DOHH2 (cell line): Measurements from ENCODE around the gene BICRA.

Experiments used
- H3F3A ChIP-seq: fragments of 200-600 bp; sonication (generic), shearing (Covaris generic); 2 replicates; pipeline ENCODE4 v1.6.0; 2016; ENCODE audit warnings: antibody characterized with exemption, mild to moderate bottlenecking; ENCODE audit not compliant: control insufficient read depth, insufficient read depth
- H3K27ac ChIP-seq: fragments of 200-600 bp; sonication (generic); 2 replicates; pipeline ENCODE4 v1.5.1; 2014; ENCODE audit warnings: low read depth, mild to moderate bottlenecking, low read length, moderate library complexity
- H3K27me3 ChIP-seq: fragments of 200-600 bp; sonication (generic); 2 replicates; pipeline ENCODE4 v1.6.1; 2014; ENCODE audit warnings: mild to moderate bottlenecking, low read length, mixed read lengths; ENCODE audit not compliant: control insufficient read depth
- H3K36me3 ChIP-seq: fragments of 200-600 bp; sonication (generic); 2 replicates; pipeline ENCODE4 v1.6.1; 2014; ENCODE audit warnings: mild to moderate bottlenecking, low read length, moderate library complexity, mixed read lengths; ENCODE audit not compliant: control insufficient read depth
- H3K4me1 ChIP-seq: fragments of 200-600 bp; sonication (generic); 2 replicates; pipeline ENCODE4 v1.6.1; 2014; ENCODE audit warnings: mild to moderate bottlenecking, low read length, mixed read lengths; ENCODE audit not compliant: control insufficient read depth
- H3K4me2 ChIP-seq: fragments of 200-600 bp; sonication (generic); 2 replicates; pipeline ENCODE4 v1.6.0; 2014; ENCODE audit warnings: mild to moderate bottlenecking, low read length, moderate library complexity
- H3K4me3 ChIP-seq: fragments of 200-600 bp; sonication (generic); 2 replicates; pipeline ENCODE4 v1.5.1; 2014; ENCODE audit warnings: mild to moderate bottlenecking, low read length, mixed read lengths
- H3K79me2 ChIP-seq: fragments of 200-600 bp; sonication (generic); 2 replicates; pipeline ENCODE4 v1.6.1; 2014; ENCODE audit warnings: mild to moderate bottlenecking, low read length, mixed read lengths; ENCODE audit not compliant: control insufficient read depth
- H3K9me2 ChIP-seq: fragments of 200-600 bp; sonication (generic); replicated peaks from 2 replicates; pipeline ENCODE4 v1.6.1; 2014; ENCODE audit warnings: mild to moderate bottlenecking, low read length, mixed read lengths; ENCODE audit not compliant: control insufficient read depth
- H3K9me3 ChIP-seq: fragments of 200-600 bp; sonication (generic); 2 replicates; pipeline ENCODE4 v1.6.1; 2014; ENCODE audit warnings: antibody characterized with exemption, low read length, mixed read lengths; ENCODE audit not compliant: control insufficient read depth, insufficient read depth
- H4K20me1 ChIP-seq: fragments of 200-600 bp; sonication (generic); 2 replicates; pipeline ENCODE4 v1.6.0; 2014; ENCODE audit warnings: low read depth, mild to moderate bottlenecking, antibody characterized with exemption, low read length, moderate library complexity; ENCODE audit not compliant: control insufficient read depth, insufficient read depth
- EZH2phosphoT487 ChIP-seq: fragments of 200-600 bp; sonication (generic); IDR thresholded peaks from 2 replicates; pipeline ENCODE4 v1.6.1; 2017; ENCODE audit warnings: borderline replicate concordance, mild to moderate bottlenecking, antibody characterized with exemption, low read length, moderate library complexity, mixed read lengths
- TF ChIP-seq, protein P1 (sequence below): fragments of 200-600 bp; sonication (generic); IDR thresholded peaks from one replicate; pipeline ENCODE4 v1.5.1; 2014; ENCODE audit warnings: antibody characterized with exemption, mild to moderate bottlenecking, low read depth, low read length; ENCODE audit not compliant: poor library complexity, severe bottlenecking

Gene BICRA

DNA sequence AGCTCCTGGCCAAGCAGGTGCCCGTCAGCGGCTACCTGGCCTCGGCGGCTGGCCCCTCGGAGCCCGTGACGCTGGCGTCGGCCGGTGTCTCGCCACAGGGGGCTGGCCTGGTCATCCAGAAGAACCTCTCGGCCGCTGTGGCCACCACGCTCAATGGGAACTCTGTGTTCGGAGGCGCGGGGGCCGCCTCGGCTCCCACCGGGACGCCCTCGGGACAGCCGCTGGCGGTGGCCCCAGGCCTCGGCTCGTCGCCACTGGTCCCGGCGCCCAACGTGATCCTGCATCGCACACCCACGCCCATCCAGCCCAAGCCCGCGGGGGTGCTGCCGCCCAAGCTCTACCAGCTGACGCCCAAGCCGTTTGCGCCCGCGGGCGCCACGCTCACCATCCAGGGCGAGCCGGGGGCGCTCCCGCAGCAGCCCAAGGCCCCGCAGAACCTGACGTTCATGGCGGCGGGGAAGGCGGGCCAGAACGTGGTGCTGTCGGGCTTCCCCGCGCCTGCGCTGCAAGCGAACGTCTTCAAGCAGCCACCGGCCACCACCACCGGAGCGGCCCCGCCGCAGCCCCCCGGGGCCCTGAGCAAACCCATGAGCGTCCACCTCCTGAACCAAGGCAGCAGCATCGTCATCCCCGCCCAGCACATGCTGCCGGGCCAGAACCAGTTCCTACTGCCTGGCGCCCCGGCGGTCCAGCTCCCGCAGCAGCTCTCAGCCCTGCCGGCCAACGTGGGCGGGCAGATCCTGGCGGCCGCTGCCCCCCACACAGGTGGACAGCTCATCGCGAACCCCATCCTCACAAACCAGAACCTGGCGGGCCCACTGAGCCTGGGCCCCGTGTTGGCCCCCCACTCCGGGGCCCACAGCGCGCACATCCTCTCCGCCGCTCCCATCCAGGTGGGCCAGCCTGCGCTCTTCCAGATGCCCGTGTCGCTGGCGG lies 71.3 kb downstream of the BICRA start:
- Histone ChIP-seq H3K4me3 (no peak overlapping the region), H3K36me3 (peaks cover 13% of the 10 kb centered on the region)

DNA sequence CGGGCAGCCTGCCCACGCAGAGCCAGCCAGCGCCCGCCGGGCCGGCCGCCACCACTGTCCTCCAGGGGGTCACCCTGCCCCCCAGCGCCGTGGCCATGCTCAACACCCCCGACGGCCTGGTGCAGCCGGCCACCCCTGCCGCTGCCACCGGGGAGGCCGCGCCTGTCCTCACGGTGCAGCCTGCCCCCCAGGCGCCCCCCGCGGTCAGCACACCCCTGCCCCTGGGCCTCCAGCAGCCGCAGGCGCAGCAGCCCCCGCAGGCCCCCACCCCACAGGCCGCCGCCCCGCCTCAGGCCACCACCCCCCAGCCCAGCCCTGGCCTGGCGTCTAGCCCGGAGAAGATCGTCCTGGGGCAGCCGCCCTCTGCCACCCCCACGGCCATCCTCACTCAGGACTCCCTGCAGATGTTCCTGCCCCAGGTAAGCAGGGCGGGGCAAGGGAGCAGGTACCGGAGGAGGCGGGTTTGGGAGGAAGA lies 72.0 kb downstream of the BICRA start:
- TF ChIP-seq EZH2phosphoT487 = no peak
- Histone ChIP-seq H3K9me2 (no peaks in the 10 kb centered on the region), H3F3A (no peaks in the 10 kb centered on the region)

More for the DNA sequence above, 71.3 kb downstream of the BICRA start:
- Histone ChIP-seq H3K27ac (no peak overlapping the region), H3K27me3 (no peaks in the 10 kb centered on the region), H3K4me2 (no peak overlapping the region), H3F3A (no peaks in the 10 kb centered on the region), H3K9me3 (no peaks in the 10 kb centered on the region), H3K79me2 (no peaks in the 10 kb centered on the region), H3K9me2 (no peaks in the 10 kb centered on the region), H3K4me1 (no peaks in the 10 kb centered on the region), H4K20me1 (no peaks in the 10 kb centered on the region)
- no peak for TF ChIP-seq EZH2phosphoT487
- TF ChIP-seq, protein P1, sequence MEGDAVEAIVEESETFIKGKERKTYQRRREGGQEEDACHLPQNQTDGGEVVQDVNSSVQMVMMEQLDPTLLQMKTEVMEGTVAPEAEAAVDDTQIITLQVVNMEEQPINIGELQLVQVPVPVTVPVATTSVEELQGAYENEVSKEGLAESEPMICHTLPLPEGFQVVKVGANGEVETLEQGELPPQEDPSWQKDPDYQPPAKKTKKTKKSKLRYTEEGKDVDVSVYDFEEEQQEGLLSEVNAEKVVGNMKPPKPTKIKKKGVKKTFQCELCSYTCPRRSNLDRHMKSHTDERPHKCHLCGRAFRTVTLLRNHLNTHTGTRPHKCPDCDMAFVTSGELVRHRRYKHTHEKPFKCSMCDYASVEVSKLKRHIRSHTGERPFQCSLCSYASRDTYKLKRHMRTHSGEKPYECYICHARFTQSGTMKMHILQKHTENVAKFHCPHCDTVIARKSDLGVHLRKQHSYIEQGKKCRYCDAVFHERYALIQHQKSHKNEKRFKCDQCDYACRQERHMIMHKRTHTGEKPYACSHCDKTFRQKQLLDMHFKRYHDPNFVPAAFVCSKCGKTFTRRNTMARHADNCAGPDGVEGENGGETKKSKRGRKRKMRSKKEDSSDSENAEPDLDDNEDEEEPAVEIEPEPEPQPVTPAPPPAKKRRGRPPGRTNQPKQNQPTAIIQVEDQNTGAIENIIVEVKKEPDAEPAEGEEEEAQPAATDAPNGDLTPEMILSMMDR = no peak

DNA sequence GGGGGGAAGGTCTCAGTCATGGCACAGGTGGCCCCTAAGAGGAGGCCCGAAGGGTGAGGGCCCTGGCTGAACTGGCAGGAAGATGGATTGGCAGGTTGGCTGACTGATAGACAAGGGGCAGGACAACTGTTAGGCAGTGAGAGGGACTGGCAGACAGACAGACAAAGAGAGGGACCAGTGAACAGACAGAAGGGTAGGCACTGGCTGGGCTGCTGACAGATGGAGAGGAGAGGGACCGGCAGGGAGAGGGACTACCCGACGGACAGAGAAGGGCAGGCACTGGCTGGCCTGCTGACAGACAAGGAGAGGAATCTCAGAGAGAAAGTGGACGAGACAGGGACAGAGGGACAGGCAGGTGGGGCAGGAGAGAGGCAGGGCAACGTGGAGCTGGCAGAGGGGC lies 72.5 kb downstream of the BICRA start:
- H3K27ac ChIP-seq = no peak overlapping the region
- no peaks in the 10 kb centered on the region for H3K4me1 ChIP-seq
- no peaks in the 10 kb centered on the region for H3K79me2 ChIP-seq
- H3K4me2 ChIP-seq = no peak overlapping the region
- H3K9me2 ChIP-seq = no peaks in the 10 kb centered on the region
- H4K20me1 ChIP-seq = no peaks in the 10 kb centered on the region
- TF ChIP-seq, protein P1 = no peak
- no peak for TF ChIP-seq EZH2phosphoT487
- no peaks in the 10 kb centered on the region for H3K27me3 ChIP-seq
- H3K36me3 ChIP-seq = peaks cover 13% of the 10 kb centered on the region
- H3K4me3 ChIP-seq = no peak overlapping the region
- H3K9me3 ChIP-seq = no peaks in the 10 kb centered on the region
- no peaks in the 10 kb centered on the region for H3F3A ChIP-seq

More for the DNA sequence above, 72.0 kb downstream of the BICRA start:
- no peak overlapping the region for H3K4me2 ChIP-seq
- no peak overlapping the region for H3K4me3 ChIP-seq
- H3K4me1 ChIP-seq = no peaks in the 10 kb centered on the region
- H3K27me3 ChIP-seq = no peaks in the 10 kb centered on the region
- peaks cover 13% of the 10 kb centered on the region for H3K36me3 ChIP-seq
- no peaks in the 10 kb centered on the region for H4K20me1 ChIP-seq
- no peaks in the 10 kb centered on the region for H3K79me2 ChIP-seq
- no peak overlapping the region for H3K27ac ChIP-seq
- no peaks in the 10 kb centered on the region for H3K9me3 ChIP-seq

DNA sequence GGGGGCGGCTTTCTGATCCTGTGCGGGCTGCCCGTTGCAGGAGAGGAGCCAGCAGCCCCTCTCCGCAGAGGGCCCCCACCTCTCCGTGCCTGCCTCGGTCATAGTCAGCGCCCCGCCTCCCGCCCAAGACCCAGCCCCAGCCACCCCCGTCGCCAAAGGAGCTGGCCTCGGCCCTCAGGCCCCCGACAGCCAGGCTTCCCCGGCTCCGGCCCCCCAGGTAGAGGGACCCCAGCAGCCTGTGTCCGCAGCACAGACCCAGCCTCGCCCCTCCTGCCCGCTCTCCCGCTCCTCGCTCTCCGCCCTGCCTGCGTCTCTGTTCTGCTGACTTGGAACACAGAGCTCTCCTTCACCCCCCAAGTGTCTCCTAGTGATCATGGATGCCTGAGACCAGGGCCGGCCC lies 73.0 kb downstream of the BICRA start:
- Histone ChIP-seq H3K27ac (no peak overlapping the region), H3K4me2 (no peak overlapping the region), H3K4me1 (no peaks in the 10 kb centered on the region), H3F3A (no peaks in the 10 kb centered on the region), H3K4me3 (no peak overlapping the region), H3K9me2 (no peaks in the 10 kb centered on the region), H3K9me3 (no peaks in the 10 kb centered on the region), H3K27me3 (no peaks in the 10 kb centered on the region), H3K79me2 (no peaks in the 10 kb centered on the region), H4K20me1 (no peaks in the 10 kb centered on the region), H3K36me3 (peaks cover 9% of the 10 kb centered on the region)
- no peak for TF ChIP-seq EZH2phosphoT487
- TF ChIP-seq, protein P1 = no peak
